ENCODE data around the gene SGMS1.
"Not testable (repeated sequence)": the region's sequence is repeated elsewhere in the genome, so short reads cannot be mapped to it uniquely, and the experiment has no call there.

Gene SGMS1

GRCh38 chr10:50623663-50624412 is at the start of gene SGMS1:
SGMS1 (minus strand) TSS chr10:50623956; CDS start chr10:50344114, 279,842 bp downstream.
- DNase-seq (ENCODE audit: low spot score) = peak; percentile 89

GRCh38 chr10:50672152-50672551 is 48.4 kb upstream of the SGMS1 start:
- not testable (repeated sequence) for DNase-seq (ENCODE audit: low spot score)

- DNase-seq (ENCODE audit: low spot score) = not testable (repeated sequence)
Measured at GRCh38 chr10:50671645-50672044, 47.9 kb upstream of the SGMS1 start.

GRCh38 chr10:50669957-50670356 is 46.2 kb upstream of the SGMS1 start:
- not testable (repeated sequence) for DNase-seq (ENCODE audit: low spot score)

- DNase-seq (ENCODE audit: low spot score) = not testable (repeated sequence)
Measured at GRCh38 chr10:50667353-50667752, 43.6 kb upstream of the SGMS1 start.

GRCh38 chr10:50662420-50662819 is 38.7 kb upstream of the SGMS1 start:
- not testable (repeated sequence) for DNase-seq (ENCODE audit: low spot score)

- not testable (repeated sequence) for DNase-seq (ENCODE audit: low spot score)
Measured at GRCh38 chr10:50661563-50661962, 37.8 kb upstream of the SGMS1 start.

GRCh38 chr10:50659865-50660730 is 36.3 kb upstream of the SGMS1 start:
- peak; percentile 46 for DNase-seq (ENCODE audit: low spot score)

- DNase-seq (ENCODE audit: low spot score) = not testable (repeated sequence)
Measured at GRCh38 chr10:50659016-50659864, 35.5 kb upstream of the SGMS1 start.

- DNase-seq (ENCODE audit: low spot score) = no peak
Measured at GRCh38 chr10:50658165-50658564, 34.4 kb upstream of the SGMS1 start.

GRCh38 chr10:50653758-50654157 is 30.0 kb upstream of the SGMS1 start:
- DNase-seq (ENCODE audit: low spot score) = no peak

GRCh38 chr10:50653142-50653541 is 29.4 kb upstream of the SGMS1 start:
- DNase-seq (ENCODE audit: low spot score) = no peak

GRCh38 chr10:50651808-50652207 is 28.1 kb upstream of the SGMS1 start:
- no peak for DNase-seq (ENCODE audit: low spot score)

GRCh38 chr10:50650481-50650880 is 26.7 kb upstream of the SGMS1 start:
- no peak for DNase-seq (ENCODE audit: low spot score)

- no peak for DNase-seq (ENCODE audit: low spot score)
Measured at GRCh38 chr10:50648935-50649227, 25.1 kb upstream of the SGMS1 start.

- DNase-seq (ENCODE audit: low spot score) = peak; percentile 45
Measured at GRCh38 chr10:50648089-50648934, 24.6 kb upstream of the SGMS1 start.

- not testable (repeated sequence) for DNase-seq (ENCODE audit: low spot score)
Measured at GRCh38 chr10:50647350-50647749, 23.6 kb upstream of the SGMS1 start.

GRCh38 chr10:50645236-50645635 is 21.5 kb upstream of the SGMS1 start:
- DNase-seq (ENCODE audit: low spot score) = peak; percentile 17

GRCh38 chr10:50641626-50642025 is 17.9 kb upstream of the SGMS1 start:
- DNase-seq (ENCODE audit: low spot score) = peak; percentile 17

GRCh38 chr10:50640238-50640637 is 16.5 kb upstream of the SGMS1 start:
- no peak for DNase-seq (ENCODE audit: low spot score)

Measured in kidney tubule cell (primary cell).